Measurements from ENCODE around the gene DNAJC1. TPM values are rescaled to one million over a fixed set of nuclear protein-coding genes. Genes with fewer than 3 reads are reported as not detected.

Gene DNAJC1
- 100 to 1,000 TPM in 1 of 4 donors, 10 to 100 TPM in 3; 22.8 to 101 (median 49.4) TPM for total RNA-seq

GRCh38 chr10:22003177-22003963, at the start of gene DNAJC1:
TSS of gene DNAJC1 (minus strand) at chr10:22003730. CDS start at chr10:22003434, 296 bp downstream.
- no peak for TF ChIP-seq CTCF (IDR thresholded peaks at IDR 0.05)
- TF ChIP-seq POLR2A (IDR thresholded peaks at IDR 0.05): peak in 1 of 2 donors; percentile 19
- DNase-seq (ENCODE audit: low spot score in 2 of 2): peak; percentile 97 to 100
- WGBS, 2 donors: 0 to 1% methylated on average over 36 to 42 of the region's 83 CpGs
- peak within 1 kb of the TSS; percentile 80 for H3K4me3 ChIP-seq (ENCODE audit: low read depth, poor library complexity, severe bottlenecking)
- intact Hi-C loops (cut with DNase I; ENCODE audit: low total_unique reads): no loop called here

GRCh38 chr10:22053048-22053447, 49.5 kb upstream of the DNAJC1 start:
- 93% methylated on average over 5 of the region's 5 CpGs for WGBS, 2 donors
- DNase-seq (ENCODE audit: low spot score in 2 of 2): no peak
- TF ChIP-seq CTCF (IDR thresholded peaks at IDR 0.05) (no peak), POLR2A (IDR thresholded peaks at IDR 0.05) (no peak)
- intact Hi-C loops (cut with DNase I; ENCODE audit: low total_unique reads): no loop called here
- H3K4me3 ChIP-seq (ENCODE audit: low read depth, poor library complexity, severe bottlenecking): no peak overlapping the region

GRCh38 chr10:22049635-22050034, 46.1 kb upstream of the DNAJC1 start:
- intact Hi-C loops (cut with DNase I; ENCODE audit: low total_unique reads): no loop called here
- no peak for DNase-seq (ENCODE audit: low spot score in 2 of 2)
- 65 to 70% methylated on average over 3 of the region's 3 CpGs for WGBS, 2 donors
- H3K4me3 ChIP-seq (ENCODE audit: low read depth, poor library complexity, severe bottlenecking): no peak overlapping the region
- TF ChIP-seq POLR2A (IDR thresholded peaks at IDR 0.05) (no peak), CTCF (IDR thresholded peaks at IDR 0.05) (no peak)

- DNase-seq (ENCODE audit: low spot score in 2 of 2): no peak
- 89 to 93% methylated on average over 1 of the region's 1 CpG for WGBS, 2 donors
- intact Hi-C loops (cut with DNase I; ENCODE audit: low total_unique reads): no loop called here
- H3K4me3 ChIP-seq (ENCODE audit: low read depth, poor library complexity, severe bottlenecking): no peak overlapping the region
- no peak for TF ChIP-seq CTCF (IDR thresholded peaks at IDR 0.05)
- no peak for TF ChIP-seq POLR2A (IDR thresholded peaks at IDR 0.05)
These were observed 44.3 kb upstream of the DNAJC1 start for GRCh38 chr10:22047812-22048211.

GRCh38 chr10:22043327-22043633, 39.8 kb upstream of the DNAJC1 start:
- DNase-seq (ENCODE audit: low spot score in 2 of 2): no peak
- 60% methylated on average over 6 of the region's 6 CpGs for WGBS, 2 donors
- no peak overlapping the region for H3K4me3 ChIP-seq (ENCODE audit: low read depth, poor library complexity, severe bottlenecking)
- TF ChIP-seq POLR2A (IDR thresholded peaks at IDR 0.05) (no peak), CTCF (IDR thresholded peaks at IDR 0.05) (no peak)
- intact Hi-C loops (cut with DNase I; ENCODE audit: low total_unique reads): no loop called here

All from lower leg skin (tissue), 4 donors.